ENCODE data around the gene CHKA.
A peak's percentile ranks its signal among the peaks of the same experiment; 100 is the strongest.

CHKA gene
- 10.7 to 15.5 reads per million in 2 experiments for total RNA-seq

DNA sequence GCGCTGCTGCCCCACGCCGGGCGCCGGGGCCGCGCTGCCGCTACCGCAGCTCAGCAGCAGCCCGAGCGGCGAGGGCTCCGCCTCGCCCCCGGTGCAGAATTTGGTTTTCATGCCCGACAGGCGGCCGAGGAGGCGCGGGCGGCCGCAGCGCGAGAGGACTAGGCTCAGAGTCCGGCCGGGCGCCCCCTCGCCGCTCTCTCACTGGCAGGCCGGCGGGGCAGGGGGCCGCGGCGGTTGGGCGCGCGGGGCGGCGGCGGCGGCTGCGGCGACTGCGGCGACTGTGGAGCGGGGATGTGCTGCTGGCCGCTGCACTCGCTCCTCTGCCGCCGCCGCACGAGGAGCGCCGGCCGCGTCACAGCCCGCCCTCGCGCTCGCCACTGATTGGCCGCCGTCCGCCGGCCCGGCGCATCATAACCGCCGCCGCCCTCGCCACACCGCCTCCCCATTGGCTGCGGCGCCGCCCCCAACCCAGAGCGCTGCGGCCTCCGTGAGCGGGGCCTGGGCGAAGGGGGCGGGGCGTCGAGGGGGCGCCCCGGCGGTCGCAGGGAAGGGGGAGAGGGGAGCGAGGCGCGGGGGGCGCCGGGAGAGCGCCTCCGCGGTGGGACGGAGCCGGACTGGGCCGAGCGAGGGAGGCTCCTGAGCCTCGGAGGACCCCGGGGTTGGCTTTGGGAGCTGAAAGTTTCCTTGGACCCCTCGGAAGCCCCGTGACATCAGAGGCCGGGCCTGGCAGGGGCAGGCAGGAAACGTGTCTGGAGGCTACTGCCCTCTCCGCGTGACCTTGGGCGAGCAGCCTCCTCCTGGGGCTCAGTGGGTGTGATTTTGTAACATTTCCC lies at the start of gene CHKA:
Gene CHKA (minus strand): TSS at position 322 of the 833 bp plus-strand sequence. CDS start 211 bp downstream, at position 111.
- peak; percentile 65 for DNase-seq (ENCODE audit: low read depth)

GRCh38 chr11:68169442-68169841 lies 48.3 kb upstream of the CHKA start:
- DNase-seq (ENCODE audit: low read depth), result no peak

- no peak for DNase-seq (ENCODE audit: low read depth)
These were observed 47.5 kb upstream of the CHKA start for GRCh38 chr11:68168694-68169093.

DNA sequence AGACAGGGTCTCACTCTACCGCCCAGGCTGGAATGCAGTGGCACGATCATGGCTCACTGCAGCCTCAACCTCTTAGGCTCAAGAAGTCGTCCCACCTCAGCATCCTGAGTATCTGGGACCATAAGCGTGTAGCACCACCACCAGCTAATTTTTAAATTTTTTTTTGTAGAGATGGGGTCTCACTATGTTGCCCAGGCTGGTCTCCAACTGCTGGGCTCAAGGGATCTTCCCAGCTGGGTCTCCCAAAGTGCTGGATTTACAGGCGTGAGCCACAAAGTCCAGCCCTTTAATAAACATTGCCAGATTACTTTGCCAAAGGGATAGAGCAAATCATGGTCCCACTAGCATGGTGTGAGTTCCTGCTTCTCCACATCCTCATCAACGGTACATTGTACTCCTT lies 46.3 kb upstream of the CHKA start:
- no peak for DNase-seq (ENCODE audit: low read depth)

- DNase-seq (ENCODE audit: low read depth), result no peak
These were observed 45.8 kb upstream of the CHKA start for GRCh38 chr11:68166969-68167368.

DNA sequence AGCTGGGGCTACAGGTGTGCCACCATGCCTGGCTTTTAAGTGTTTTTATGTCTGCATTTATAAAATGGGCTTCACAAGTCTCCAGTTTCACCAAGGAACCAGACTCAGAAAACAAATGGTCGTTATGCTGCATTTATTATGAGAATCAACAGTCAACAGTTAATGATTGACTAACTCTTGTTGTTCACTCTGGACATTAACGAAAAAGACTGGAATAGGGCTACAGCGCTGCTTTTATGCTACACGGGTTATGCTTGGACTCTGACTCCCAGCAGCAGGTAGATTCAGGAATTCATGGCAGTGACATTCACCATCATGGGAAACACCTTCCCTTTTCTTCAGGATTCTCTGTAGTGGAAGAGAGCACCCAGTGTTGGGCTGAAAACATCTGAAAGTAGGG lies 44.4 kb upstream of the CHKA start:
- no peak for DNase-seq (ENCODE audit: low read depth)

DNA sequence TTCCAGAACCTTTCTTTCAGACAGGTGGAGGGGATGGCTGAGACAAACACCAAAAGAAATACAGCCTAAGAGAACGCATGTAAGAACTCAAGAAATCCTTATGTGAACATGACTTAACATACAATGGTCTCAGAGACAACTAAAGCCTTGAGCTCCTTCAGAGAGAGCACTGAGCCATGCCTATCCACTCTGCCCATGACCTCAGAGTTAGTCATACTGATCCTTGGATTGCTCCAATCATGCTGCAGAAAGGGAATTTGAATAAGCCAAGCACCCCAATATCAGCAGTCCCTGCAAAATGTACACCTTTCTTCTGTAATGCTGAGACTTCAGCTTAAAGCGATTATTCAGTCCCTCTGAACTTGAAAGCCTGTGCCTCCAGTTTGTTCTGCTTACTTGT lies 43.2 kb upstream of the CHKA start:
- DNase-seq (ENCODE audit: low read depth), result no peak

DNA sequence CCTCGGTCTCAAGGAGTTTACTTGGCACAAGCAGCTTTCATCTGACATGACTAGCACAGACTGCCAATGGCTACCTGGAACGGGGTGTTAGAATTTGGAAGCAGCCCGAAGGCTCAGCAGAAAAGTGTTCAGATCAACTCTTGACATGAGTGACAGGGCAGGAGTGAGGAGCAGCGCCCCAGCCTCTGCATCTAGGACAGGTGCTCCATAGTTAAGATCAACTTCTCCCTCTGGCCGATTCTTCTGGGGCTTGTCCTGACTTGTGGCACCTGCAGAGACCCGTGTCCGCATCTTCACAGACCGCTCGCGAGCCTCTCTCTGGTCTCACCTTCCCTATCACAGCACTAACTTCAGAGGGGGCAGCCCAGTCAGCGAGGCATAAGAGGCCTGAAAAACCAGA lies 42.5 kb upstream of the CHKA start:
- DNase-seq (ENCODE audit: low read depth), result no peak

DNA sequence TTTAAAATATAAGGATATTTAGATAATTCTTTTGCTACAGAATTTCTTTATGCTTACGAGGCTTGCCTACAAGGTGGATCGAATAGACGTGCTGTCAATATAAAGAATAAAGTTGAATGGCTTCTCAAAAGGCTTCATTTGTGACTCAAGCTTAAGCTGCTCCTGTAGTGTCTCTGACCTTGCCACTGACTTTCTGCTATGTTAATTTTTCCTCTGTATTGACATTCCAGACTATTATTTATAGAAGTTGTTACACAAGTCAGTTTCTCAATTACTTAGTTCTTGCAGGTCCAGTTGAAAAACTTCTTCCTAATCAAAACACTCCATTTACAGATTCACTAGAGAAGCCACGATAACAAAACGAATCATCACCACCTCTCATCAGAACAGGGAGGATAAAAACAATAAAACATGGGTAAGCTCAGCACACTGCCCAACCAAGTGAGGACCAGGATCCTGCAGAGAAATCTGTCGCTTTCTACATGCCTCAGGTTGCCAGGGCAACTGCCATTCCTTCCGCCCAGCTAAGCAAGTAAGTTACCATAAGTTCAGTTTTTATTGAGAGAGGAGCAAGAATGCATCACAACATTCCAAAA lies 39.0 kb upstream of the CHKA start:
- DNase-seq (ENCODE audit: low read depth), result no peak

GRCh38 chr11:68159665-68160064 lies 38.5 kb upstream of the CHKA start:
- DNase-seq (ENCODE audit: low read depth), result no peak

- DNase-seq (ENCODE audit: low read depth), result no peak
These were observed 38.0 kb upstream of the CHKA start for GRCh38 chr11:68159161-68159560.

DNA sequence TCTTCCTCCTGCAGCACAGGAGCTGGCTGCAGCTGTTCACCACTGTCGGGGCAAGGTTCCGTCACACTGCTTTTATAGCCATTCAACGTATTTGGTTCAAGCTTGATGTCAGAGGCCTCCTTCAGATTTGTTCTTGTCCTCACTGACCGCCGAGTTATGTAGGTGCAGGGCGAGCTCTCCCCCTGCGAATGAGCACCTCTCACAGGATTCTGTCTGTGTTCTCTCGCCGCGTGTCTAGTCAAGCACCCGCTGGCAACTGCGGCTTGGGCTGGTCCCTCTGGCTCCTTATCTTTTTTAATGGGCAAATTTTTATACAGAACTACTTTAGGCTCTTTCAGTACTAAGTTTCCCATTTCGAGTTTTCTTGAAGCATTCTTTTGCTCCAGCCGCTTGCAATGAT lies 37.4 kb upstream of the CHKA start:
- DNase-seq (ENCODE audit: low read depth), result no peak

GRCh38 chr11:68153742-68154141 lies 32.6 kb upstream of the CHKA start:
- no peak for DNase-seq (ENCODE audit: low read depth)

GRCh38 chr11:68150037-68150436 lies 28.8 kb upstream of the CHKA start:
- DNase-seq (ENCODE audit: low read depth), result no peak

DNA sequence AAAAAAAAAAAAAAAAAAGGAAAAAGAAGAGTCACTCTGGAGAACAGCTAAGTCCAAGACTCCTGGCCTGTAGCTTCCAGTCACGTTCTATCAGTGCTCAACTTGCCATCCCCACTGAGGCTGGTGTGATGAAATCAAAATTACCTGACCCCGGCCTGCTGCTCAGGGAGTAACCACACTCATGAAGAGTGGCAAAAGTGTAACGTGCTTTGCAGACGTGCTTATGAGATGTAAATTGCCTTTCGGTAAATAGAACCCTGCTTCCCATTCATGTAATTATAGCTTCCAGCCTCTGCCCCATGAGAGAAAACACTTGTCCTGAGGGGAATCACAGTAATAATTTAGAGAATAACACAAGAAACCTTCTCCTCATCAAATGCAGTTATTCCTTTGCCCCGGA lies 28.2 kb upstream of the CHKA start:
- no peak for DNase-seq (ENCODE audit: low read depth)

DNA sequence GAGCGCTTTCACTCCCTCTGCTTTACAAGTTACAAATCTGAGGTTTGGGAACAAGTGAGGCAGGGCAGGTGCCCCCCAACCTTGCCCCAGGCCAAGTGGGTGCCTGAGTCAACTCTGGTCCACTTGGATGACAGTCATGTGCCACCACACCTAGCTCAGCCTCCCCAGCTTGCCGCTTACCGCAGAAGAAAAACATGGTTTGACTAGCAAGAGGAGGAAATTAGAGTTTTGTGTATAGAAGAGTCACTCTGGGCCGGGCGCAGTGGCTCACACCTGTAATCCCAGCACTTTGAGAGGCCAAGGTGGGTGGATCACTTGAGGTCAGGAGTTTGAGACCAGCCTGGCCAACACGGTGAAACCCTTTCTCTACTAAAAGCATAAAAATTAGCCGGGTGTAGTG lies 27.7 kb upstream of the CHKA start:
- no peak for DNase-seq (ENCODE audit: low read depth)

- DNase-seq (ENCODE audit: low read depth), result no peak
These were observed 27.1 kb upstream of the CHKA start for GRCh38 chr11:68148071-68148805.

GRCh38 chr11:68146704-68147474 lies 25.7 kb upstream of the CHKA start:
- no peak for DNase-seq (ENCODE audit: low read depth)

GRCh38 chr11:68146010-68146540 lies 24.9 kb upstream of the CHKA start:
- DNase-seq (ENCODE audit: low read depth), result no peak

DNA sequence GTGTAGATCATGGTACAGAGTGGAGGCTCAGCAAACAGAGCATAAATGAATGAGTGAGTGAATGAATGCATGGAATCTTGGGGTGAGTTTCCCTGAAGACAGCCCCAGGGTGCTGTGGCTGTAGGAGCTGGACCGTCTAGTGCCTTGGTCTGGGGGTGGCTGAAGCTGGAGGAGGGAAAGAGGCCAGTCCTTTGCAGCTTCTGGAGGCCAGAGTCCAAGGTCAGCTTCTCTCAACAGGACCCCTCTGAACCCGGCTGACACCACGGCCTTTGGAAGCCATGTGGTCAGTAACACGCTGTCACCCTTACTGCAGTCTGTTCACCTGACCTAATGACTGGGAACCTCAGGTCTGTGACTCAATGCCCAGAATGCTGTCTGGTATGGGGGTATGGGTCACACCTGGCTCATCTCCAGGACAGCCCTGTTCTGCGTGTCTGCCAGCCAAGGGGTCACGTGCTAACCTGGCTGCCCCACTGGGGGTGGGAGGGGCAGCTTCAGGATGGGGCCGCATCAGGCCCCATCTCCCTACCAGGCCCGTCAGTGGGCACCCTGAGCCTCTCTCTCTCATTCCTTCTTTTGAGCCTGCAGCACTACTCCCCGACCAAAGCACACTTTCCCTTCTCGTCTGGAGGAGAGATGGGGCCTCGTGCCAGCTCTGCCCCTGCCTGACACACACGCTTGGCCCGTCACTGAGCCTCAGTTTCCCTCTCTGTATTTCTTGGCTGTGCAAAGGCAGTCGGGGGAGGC lies 24.1 kb upstream of the CHKA start:
- no peak for DNase-seq (ENCODE audit: low read depth)

GRCh38 chr11:68143310-68143689 lies 22.1 kb upstream of the CHKA start:
- no peak for DNase-seq (ENCODE audit: low read depth)
